ENCODE data around the gene PPFIA3.
"Not testable (repeated sequence)": the region's sequence is repeated elsewhere in the genome, so short reads cannot be mapped to it uniquely, and the experiment has no call there.

The PPFIA3 gene

DNA sequence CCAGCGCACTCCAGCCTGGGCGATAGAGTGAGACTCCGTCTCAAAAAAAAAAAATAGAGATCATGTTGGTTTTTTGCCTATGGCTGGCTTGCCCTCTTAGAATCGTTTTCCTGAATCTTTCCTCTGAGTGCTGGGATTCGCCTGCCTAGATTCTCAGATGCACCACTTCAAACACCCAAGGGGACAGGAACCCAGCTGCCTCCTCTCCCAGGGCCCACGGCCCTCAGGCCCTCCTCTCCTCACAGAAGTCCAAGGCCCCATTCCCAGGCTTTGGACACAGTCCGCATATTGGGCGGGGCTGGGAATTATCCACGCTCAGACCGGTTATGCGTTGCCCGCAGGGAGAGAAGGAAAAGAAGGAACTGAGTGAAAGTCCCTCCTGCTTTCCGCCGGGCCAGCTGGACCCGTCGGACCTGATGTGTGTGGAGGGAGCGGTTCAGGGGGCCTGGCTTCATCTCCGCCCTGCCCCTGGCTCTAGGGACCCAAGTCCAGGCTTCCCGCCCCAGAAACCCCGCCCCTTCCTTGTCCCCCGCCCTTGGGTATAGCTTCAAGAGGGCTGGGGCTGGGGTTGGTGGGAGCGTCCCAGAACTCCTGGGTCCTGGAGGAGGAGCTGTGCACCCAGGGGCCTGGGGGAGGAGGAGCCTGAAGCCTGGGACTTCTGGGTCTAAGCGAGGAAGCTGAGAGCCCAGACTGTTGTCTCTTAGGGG, 5.8 kb downstream of the PPFIA3 start:
- DNase-seq (ENCODE audit: low read depth), result no peak

DNA sequence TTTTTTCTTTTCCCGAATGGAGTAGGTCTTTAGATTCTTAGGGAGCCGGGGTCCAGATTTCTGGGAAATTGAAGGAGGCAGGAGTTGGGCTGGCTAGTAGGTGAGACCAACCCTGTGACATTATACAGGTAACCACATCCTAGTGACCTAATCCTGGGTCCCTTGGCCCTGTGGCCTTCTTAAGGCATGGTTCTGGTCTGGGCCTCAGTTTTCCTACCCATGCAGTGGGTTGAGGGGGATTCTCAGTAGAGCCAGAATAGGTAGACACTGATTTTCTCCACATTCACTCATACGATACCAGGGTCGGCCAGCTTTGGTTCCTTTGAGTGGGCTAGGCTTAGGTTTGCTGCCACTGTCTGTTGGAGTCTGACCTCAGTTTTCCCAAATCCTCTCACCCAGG, 7.2 kb downstream of the PPFIA3 start:
- no peak for DNase-seq (ENCODE audit: low read depth)

- not testable (repeated sequence) for DNase-seq (ENCODE audit: low read depth)
Observed at GRCh38 chr19:49127225-49127624, 7.9 kb downstream of the PPFIA3 start.

GRCh38 chr19:49127674-49128544, 8.6 kb downstream of the PPFIA3 start:
- DNase-seq (ENCODE audit: low read depth), result peak; percentile 95

DNA sequence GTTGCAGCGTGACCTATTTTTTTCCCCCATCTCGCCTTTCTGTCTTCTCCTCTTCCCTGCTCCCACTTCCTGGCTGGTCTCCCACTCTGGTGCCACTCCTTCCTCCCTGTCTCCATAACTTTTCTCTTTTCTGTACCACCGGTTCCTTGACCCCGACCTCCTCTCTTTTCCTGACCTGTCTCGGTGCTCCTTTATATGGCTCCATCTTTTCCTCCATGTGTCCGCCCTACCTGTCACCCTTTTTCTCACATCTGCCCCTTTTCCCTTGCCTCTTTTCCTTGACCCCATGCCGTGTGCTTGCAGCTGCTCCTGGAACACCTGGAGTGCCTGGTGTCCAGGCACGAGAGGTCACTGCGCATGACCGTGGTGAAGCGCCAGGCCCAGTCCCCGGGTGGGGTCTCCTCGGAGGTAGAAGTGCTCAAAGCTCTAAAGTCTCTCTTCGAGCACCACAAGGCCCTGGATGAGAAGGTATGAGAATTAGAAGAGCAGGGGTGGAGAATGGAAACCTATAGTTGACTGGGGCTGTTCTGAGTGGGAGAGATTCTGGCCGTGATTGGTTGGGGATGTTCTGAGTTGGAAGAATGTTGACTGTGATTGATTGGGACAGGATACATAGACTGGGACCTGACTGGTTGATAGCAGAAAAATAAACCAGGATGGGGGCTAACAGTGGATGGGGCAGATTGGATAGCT, 9.3 kb downstream of the PPFIA3 start:
- DNase-seq (ENCODE audit: low read depth), result no peak

GRCh38 chr19:49129238-49129583, 9.9 kb downstream of the PPFIA3 start:
- DNase-seq (ENCODE audit: low read depth), result no peak

GRCh38 chr19:49130325-49130724, 11.0 kb downstream of the PPFIA3 start:
- DNase-seq (ENCODE audit: low read depth), result no peak

DNA sequence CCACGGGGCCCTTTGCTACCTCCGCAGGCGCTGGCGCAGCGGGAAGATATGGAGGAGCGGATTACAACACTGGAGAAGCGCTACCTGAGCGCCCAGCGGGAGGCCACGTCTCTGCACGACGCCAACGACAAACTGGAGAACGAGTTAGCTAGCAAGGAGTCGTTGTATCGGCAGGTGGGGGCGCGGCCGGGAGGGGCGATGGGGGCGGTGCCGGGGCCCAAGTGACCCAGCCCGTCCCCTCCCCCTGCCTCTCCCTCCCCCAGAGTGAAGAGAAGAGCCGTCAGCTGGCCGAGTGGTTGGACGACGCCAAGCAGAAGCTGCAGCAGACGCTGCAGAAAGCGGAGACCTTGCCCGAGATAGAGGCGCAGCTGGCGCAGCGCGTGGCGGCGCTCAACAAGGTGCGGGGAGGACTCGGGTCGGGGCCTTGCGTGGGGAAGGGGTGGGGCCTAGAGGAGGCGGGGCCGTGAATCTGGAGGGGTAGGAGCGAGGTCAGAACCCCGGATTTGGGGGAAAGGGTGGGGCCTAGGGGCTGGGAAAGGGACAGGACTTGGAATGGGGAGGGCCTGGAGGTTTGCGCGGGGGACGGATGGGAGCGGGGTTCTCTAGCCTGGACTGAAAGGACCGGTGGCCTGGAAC, 13.7 kb downstream of the PPFIA3 start:
- no peak for DNase-seq (ENCODE audit: low read depth)

DNA sequence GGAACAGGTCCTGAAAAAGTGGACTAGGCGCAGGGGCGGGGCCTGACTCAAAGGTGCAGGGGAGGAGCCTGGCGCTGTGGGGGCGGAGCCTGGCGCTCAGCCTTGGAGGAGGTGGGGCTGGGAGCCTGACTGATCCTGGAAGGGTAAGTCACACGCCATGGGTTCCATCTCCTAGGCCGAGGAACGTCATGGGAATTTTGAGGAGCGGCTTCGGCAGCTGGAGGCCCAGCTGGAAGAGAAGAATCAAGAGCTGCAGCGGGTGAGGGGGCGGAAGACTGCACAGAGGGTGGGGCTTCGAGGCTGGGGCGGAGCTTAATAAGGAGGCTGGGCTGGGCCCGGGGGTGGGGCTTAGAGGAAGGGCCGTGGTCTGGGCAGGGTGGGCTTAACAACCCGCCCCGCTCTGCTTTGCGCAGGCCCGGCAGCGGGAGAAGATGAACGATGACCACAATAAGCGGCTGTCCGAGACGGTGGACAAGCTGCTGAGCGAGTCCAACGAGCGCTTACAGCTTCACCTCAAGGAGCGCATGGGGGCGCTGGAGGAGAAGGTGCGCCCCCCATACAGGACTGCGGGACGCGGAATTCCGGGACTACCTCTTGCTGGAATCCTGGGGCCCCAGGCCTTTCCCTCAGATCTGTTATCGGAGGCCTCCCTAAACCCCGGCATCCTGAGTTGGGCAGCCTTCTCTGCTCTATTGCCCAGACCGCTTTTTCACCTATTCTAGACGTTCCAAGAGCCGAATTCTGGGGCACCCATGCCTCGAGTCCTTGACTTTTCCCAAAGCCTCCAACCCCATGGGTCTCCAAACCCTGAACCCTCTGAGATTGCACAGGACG, 14.5 kb downstream of the PPFIA3 start:
- DNase-seq (ENCODE audit: low read depth), result no peak

DNA sequence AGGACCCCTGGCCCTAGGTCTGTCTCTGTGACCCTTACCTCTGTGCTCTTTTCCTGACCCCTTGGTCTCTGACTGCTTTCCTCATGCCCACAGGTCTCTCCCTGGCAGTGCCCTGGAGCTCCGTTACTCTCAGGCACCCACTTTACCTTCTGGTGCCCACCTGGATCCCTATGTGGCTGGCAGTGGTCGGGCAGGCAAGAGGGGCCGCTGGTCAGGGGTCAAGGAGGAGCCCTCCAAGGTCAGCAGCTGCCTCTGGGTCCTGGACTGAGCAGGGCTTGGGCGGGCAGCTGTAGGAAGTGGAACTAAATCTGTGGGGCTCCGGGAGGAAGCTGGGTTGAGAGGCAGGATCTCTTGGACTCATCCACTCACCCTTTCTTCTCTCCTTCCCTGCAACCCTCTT, 16.3 kb downstream of the PPFIA3 start:
- no peak for DNase-seq (ENCODE audit: low read depth)

DNA sequence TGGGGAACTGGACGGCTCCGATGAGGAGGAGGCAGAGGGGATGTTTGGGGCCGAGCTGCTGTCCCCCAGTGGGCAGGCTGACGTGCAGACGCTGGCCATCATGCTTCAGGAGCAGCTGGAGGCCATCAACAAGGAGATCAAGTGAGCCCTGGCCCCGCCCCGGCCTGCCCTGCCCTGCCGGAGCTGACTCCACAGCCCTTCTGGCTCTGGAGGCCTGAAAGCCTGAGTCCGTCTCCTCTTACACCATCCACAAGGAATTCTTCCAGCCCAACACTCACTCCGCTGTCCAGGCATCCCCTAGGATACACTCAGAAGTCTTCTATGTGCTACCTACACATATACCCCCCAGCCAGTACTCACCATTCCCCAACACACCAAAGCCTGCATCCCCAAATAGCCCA, 17.4 kb downstream of the PPFIA3 start:
- no peak for DNase-seq (ENCODE audit: low read depth)

- DNase-seq (ENCODE audit: low read depth), result no peak
Observed at GRCh38 chr19:49140951-49141350, 21.6 kb downstream of the PPFIA3 start.

GRCh38 chr19:49141352-49141751, 22.0 kb downstream of the PPFIA3 start:
- DNase-seq (ENCODE audit: low read depth), result no peak

DNA sequence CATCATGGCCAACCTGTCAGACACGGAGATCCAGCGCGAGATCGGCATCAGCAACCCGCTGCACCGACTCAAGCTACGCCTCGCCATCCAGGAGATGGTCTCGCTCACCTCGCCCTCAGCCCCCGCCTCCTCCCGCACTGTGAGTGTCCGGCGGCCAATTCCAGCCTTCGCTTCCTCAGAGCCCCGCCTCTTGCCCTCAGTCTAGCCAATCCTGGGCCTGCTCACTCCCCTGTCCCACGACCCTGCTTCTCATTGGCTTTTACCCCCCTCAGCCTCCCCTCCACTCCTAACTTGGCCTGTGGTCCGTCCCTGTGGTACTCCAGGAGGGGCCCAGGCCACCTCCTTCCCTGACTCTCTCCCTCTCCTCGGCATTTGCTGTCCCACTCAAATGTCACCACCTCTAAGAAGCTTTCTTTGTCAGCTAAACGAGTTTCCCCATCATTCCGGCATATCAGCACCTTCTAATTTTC, 23.6 kb downstream of the PPFIA3 start:
- no peak for DNase-seq (ENCODE audit: low read depth)

GRCh38 chr19:49145573-49146407, 26.4 kb downstream of the PPFIA3 start:
- peak; percentile 70 for DNase-seq (ENCODE audit: low read depth)

GRCh38 chr19:49146408-49146770, 27.0 kb downstream of the PPFIA3 start:
- DNase-seq (ENCODE audit: low read depth), result not testable (repeated sequence)

- no peak for DNase-seq (ENCODE audit: low read depth)
Observed at GRCh38 chr19:49148044-49148682, 28.8 kb downstream of the PPFIA3 start.

DNA sequence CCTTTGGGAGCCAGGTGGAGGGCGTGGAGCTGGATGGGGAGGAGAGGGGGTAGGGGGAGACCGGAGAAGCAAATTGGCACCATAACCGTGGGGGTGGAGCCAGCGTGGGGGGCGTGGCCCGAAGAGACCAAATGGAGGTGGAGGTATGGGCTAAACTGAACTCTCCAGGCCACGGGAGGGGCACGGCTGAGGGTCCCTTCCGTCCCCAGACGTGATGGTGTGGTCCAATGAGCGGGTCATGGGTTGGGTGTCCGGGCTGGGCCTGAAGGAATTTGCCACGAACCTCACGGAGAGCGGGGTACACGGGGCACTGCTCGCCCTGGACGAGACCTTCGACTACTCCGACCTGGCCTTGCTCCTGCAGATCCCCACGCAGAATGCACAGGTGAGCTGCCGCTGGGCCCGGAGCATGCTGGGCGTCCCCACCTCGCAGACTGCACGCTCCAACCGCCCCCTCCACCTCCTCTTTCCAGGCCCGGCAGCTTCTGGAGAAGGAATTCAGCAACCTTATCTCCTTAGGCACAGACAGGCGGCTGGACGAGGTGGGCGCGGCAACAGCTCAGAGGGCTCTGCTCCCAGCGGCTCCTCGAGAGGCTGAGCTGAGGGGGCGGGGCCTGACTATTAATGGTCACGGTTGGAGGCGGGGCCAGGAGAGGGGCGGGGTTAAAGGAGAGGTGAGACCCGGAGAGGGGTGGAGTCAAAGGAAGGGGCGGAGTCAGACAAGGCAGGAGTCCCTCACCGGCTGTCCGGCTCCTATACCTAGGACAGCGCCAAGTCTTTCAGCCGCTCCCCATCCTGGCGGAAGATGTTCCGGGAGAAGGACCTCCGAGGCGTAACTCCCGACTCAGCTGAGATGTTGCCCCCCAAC, 29.7 kb downstream of the PPFIA3 start:
- DNase-seq (ENCODE audit: low read depth), result peak; percentile 95

DNA sequence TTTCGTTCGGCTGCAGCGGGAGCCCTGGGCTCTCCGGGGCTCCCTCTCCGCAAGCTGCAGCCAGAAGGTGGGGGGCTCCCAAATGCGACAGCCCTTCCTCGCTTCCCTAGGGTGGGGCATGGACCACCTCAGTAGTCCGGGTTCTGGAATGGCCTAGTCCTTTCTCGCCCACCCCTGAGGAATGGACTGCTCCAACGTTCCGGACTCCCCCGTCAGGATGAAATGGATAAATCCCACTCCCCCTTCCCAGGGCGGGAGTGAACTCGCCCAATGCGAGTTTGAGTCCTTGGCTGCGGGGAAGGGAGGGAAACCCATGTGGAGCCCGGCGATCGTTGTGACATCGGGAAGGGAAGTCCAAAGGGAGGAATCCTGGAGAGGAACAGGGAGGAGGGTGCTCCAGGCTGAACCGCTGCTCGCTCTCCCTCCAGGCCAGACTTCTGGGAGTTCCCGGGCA, 30.3 kb downstream of the PPFIA3 start:
- DNase-seq (ENCODE audit: low read depth), result peak; percentile 71
